ENCODE measurements around the gene CDK14.

Gene CDK14

GRCh38 chr7:91069146-91069545, 473.0 kb downstream of the CDK14 start:
- DNase-seq = no peak

- DNase-seq = no peak
These were observed 483.4 kb downstream of the CDK14 start for GRCh38 chr7:91079487-91079886.

- DNase-seq = no peak
These were observed 484.2 kb downstream of the CDK14 start for GRCh38 chr7:91080351-91080750.

- no peak for DNase-seq
These were observed 485.9 kb downstream of the CDK14 start for GRCh38 chr7:91082038-91082437.

GRCh38 chr7:91082852-91083495, 486.9 kb downstream of the CDK14 start:
- peak; percentile 10 for DNase-seq

GRCh38 chr7:91083855-91084644, 487.9 kb downstream of the CDK14 start:
- no peak for DNase-seq

- DNase-seq = no peak
These were observed 489.1 kb downstream of the CDK14 start for GRCh38 chr7:91085175-91085574.

- no peak for DNase-seq
These were observed 490.1 kb downstream of the CDK14 start for GRCh38 chr7:91086200-91086599.

GRCh38 chr7:91088156-91088555, 492.0 kb downstream of the CDK14 start:
- no peak for DNase-seq

GRCh38 chr7:91088691-91089090, 492.6 kb downstream of the CDK14 start:
- DNase-seq = no peak

- peak; percentile 50 for DNase-seq
These were observed 493.4 kb downstream of the CDK14 start for GRCh38 chr7:91089382-91089963.

- no peak for DNase-seq
These were observed 494.6 kb downstream of the CDK14 start for GRCh38 chr7:91090684-91091083.

- no peak for DNase-seq
These were observed 495.5 kb downstream of the CDK14 start for GRCh38 chr7:91091631-91092030.

- DNase-seq = no peak
These were observed 497.1 kb downstream of the CDK14 start for GRCh38 chr7:91093181-91093580.

- DNase-seq = no peak
These were observed 502.4 kb downstream of the CDK14 start for GRCh38 chr7:91098566-91098965.

GRCh38 chr7:91103363-91103762, 507.2 kb downstream of the CDK14 start:
- DNase-seq = no peak

- DNase-seq = no peak
These were observed 511.3 kb downstream of the CDK14 start for GRCh38 chr7:91107460-91107859.

GRCh38 chr7:91109200-91109599, 513.1 kb downstream of the CDK14 start:
- DNase-seq = no peak

- no peak for DNase-seq
These were observed 516.8 kb downstream of the CDK14 start for GRCh38 chr7:91112902-91113341.

GRCh38 chr7:91114232-91114631, 518.1 kb downstream of the CDK14 start:
- DNase-seq = no peak

GRCh38 chr7:91126762-91127161, 530.6 kb downstream of the CDK14 start:
- no peak for DNase-seq

GRCh38 chr7:91127325-91127724, 531.2 kb downstream of the CDK14 start:
- DNase-seq = no peak

- no peak for DNase-seq
These were observed 531.8 kb downstream of the CDK14 start for GRCh38 chr7:91127959-91128358.

- DNase-seq = no peak
These were observed 532.7 kb downstream of the CDK14 start for GRCh38 chr7:91128683-91129348.
